T-cell (primary cell): ENCODE measurements around the gene ENTPD6. TPM values are rescaled to one million over a fixed set of nuclear protein-coding genes. Genes with fewer than 3 reads are reported as not detected.
"Not testable (repeated sequence)": the region's sequence is repeated elsewhere in the genome, so short reads cannot be mapped to it uniquely, and the experiment has no call there.

Experiments
- ATAC-seq, 4 experiments: fragments of 200-7000 bp in 3 of 4; fragments of 150-1000 bp in 1 of 4; cut with Tn5 transposase; replicated peaks in 1 of 4; 1 replicate in 3 of 4; 2 replicates in 1 of 4; pipeline ENCODE4 v1.10.0; 2021; ENCODE audit warnings: moderate library complexity in 3 of 4, mild to moderate bottlenecking in 2 of 4, moderate number of reproducible peaks in 1 of 4
- CTCF ChIA-PET, 2 donors: fragments of 300-600 bp; sonication (Branson Sonifier 250); formaldehyde crosslinking; loops; one replicate each; lab custom pipeline; 2022; ENCODE audit warnings: antibody characterized with exemption in 2 of 2; lab: Charles Lee
- POLR2A ChIA-PET, 2 donors: fragments of 300-600 bp; sonication (Branson Sonifier 250); formaldehyde crosslinking; loops; one replicate each; lab custom pipeline; 2022; ENCODE audit warnings: antibody characterized with exemption in 2 of 2; lab: Charles Lee
- DNase-seq, 35 experiments: peaks; one replicate each; pipeline versions ENCODE4 v3.0.0 to v3.0.0-alpha.2; 2013 to 2023
- H3K27ac ChIP-seq: one replicate; pipeline ENCODE4 v1.5.1; 2013; ENCODE audit warnings: low read length
- H3K27me3 ChIP-seq, 2 experiments: replicated peaks in 1 of 2; 1 replicate in 1 of 2; 2 replicates in 1 of 2; pipeline versions ENCODE4 v1.6.1 to v1.7.0; 2013; ENCODE audit warnings: low read length in 1 of 2, mixed read lengths in 1 of 2; ENCODE audit not compliant: control insufficient read depth in 2 of 2, insufficient read depth in 2 of 2; ENCODE audit errors: extremely low read depth in 1 of 2
- H3K36me3 ChIP-seq, 2 donors: 1 replicate in 1 of 2; 2 replicates in 1 of 2; pipeline versions ENCODE4 v1.6.1 to v1.7.0; 2013; ENCODE audit warnings: low read length in 1 of 2; ENCODE audit not compliant: control insufficient read depth in 2 of 2, insufficient read depth in 1 of 2; ENCODE audit errors: extremely low read depth in 1 of 2
- H3K4me1 ChIP-seq, 2 experiments: 1 replicate in 1 of 2; 2 replicates in 1 of 2; pipeline versions ENCODE4 v1.6.1 to v1.7.0; 2013; ENCODE audit warnings: low read length in 2 of 2, mixed read lengths in 1 of 2; ENCODE audit not compliant: insufficient read depth in 2 of 2, control insufficient read depth in 1 of 2; ENCODE audit errors: extremely low read depth in 1 of 2
- H3K4me3 ChIP-seq, 2 donors: 1 replicate in 1 of 2; 2 replicates in 1 of 2; pipeline versions ENCODE4 v1.5.1 to v1.7.0; 2013; ENCODE audit warnings: mild to moderate bottlenecking in 2 of 2, low read length in 1 of 2, moderate library complexity in 1 of 2; ENCODE audit not compliant: control insufficient read depth in 1 of 2; ENCODE audit errors: extremely low read depth in 1 of 2
- H3K9me3 ChIP-seq: 2 replicates; pipeline ENCODE4 v1.7.0; 2013
- H3K27ac Mint-ChIP-seq, 2 donors: one replicate each; pipeline ENCODE4 v1.8.0; 2020 to 2021; ENCODE audit warnings: mild to moderate bottlenecking in 2 of 2, mixed read lengths in 2 of 2
- H3K27me3 Mint-ChIP-seq, 2 donors: one replicate each; pipeline ENCODE4 v1.8.0; 2021 to 2022; ENCODE audit warnings: mixed read lengths in 2 of 2
- H3K36me3 Mint-ChIP-seq: one replicate; pipeline ENCODE4 v1.8.0; 2021; ENCODE audit warnings: mixed read lengths
- H3K4me1 Mint-ChIP-seq, 3 donors: one replicate each; pipeline ENCODE4 v1.8.0; 2020 to 2022; ENCODE audit warnings: mixed read lengths in 3 of 3, mild to moderate bottlenecking in 1 of 3
- H3K4me3 Mint-ChIP-seq, 3 donors: one replicate each; pipeline ENCODE4 v1.8.0; 2020 to 2022; ENCODE audit warnings: mild to moderate bottlenecking in 3 of 3, mixed read lengths in 3 of 3, moderate library complexity in 3 of 3
- H3K9me3 Mint-ChIP-seq, 3 donors: one replicate each; pipeline ENCODE4 v1.8.0; 2020 to 2022; ENCODE audit warnings: mixed read lengths in 3 of 3
- WGBS: methylation state at CpG from one replicate; pipeline ENCODE4 v1.1.5; 2013; ENCODE audit warnings: missing lambda C conversion rate; ENCODE audit not compliant: insufficient coverage; 5-methylcytosine and 5-hydroxymethylcytosine counted together
- total RNA-seq, 35 experiments: library from RNA in 6 of 35; stranded (reverse) in 6 of 35; fragments of 120-200 nt in 1 of 35; gene quantifications; one replicate each; pipeline versions ENCODE4 v1.2.1 to v1.2.4 and lab custom pipeline; 2013 to 2026

Gene ENTPD6
- total RNA-seq, 5 donors from 2014 or later (not counting 1 experiment from before 2014, with no cell fraction given): 80.5 to 102 (median 90.9) TPM

DNA sequence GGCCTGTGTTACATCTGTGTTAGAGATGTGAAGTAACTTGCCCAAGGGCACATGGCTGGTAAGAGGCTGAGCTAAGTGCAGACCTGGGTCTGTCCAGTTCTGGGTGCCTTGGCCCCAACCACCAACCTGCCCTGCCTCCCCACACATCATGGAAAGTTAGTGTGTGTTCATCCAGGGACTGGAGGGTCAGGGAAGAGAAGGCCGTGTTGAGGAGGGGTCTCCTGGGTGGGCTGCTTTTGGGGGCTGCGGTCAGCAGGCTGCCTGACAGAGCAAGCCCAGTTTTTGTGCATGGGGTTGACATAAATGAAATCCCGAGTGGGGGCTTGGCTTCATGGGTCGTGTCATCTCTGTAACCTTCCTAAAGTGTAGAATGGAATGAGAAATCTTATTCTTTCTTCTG, 63.3 kb downstream of the ENTPD6 start:
- Histone ChIP-seq H3K9me3 (no peaks in the 10 kb centered on the region), H3K4me1 (peaks cover 36 to 37% of the 10 kb centered on the region in 2 experiments), H3K27me3 (no peaks in the 10 kb centered on the region), H3K27ac (no peak overlapping the region), H3K36me3 (peaks cover 0 to 6% of the 10 kb centered on the region in 2 donors), H3K4me3 (peak overlapping the region in 1 of 2 donors; percentile 10)
- ChIA-PET CTCF (no interaction called here), POLR2A (interaction anchor here (0.6 kb wide), 2 partner anchors 120 to 126 kb away, joined by 3 to 4 read pairs; no protein-coding TSS in a partner anchor)
- H3K4me1 Mint-ChIP-seq: peaks cover 36 to 70% (median 55%) of the 10 kb centered on the region in 3 donors
- peaks cover 32% of the 10 kb centered on the region for H3K36me3 Mint-ChIP-seq
- H3K9me3 Mint-ChIP-seq: peaks cover 0 to 4% (median 3%) of the 10 kb centered on the region in 3 donors
- no peak for ATAC-seq
- 98% methylated on average over 4 of the region's 4 CpGs for WGBS
- peak overlapping the region; percentile 19 to 91 for H3K27ac Mint-ChIP-seq
- peak overlapping the region in 1 of 3 donors; percentile 32 for H3K4me3 Mint-ChIP-seq
- DNase-seq: no peak
- H3K27me3 Mint-ChIP-seq: no peaks in the 10 kb centered on the region

- Mint-ChIP-seq H3K27ac (peak overlapping the region; percentile 50 to 91), H3K4me3 (peak overlapping the region in 1 of 3 donors; percentile 54), H3K36me3 (peaks cover 32% of the 10 kb centered on the region), H3K9me3 (peaks cover 0 to 4% (median 3%) of the 10 kb centered on the region in 3 donors), H3K4me1 (peaks cover 36 to 70% (median 55%) of the 10 kb centered on the region in 3 donors), H3K27me3 (no peaks in the 10 kb centered on the region)
- ATAC-seq (peak in 2 of 4 experiments; percentile 9 to 42), DNase-seq (no peak)
- ChIA-PET CTCF (no interaction called here), POLR2A (no interaction called here)
- Histone ChIP-seq H3K36me3 (peaks cover 0 to 6% of the 10 kb centered on the region in 2 donors), H3K27ac (no peak overlapping the region), H3K4me1 (peaks cover 36 to 37% of the 10 kb centered on the region in 2 experiments), H3K27me3 (no peaks in the 10 kb centered on the region), H3K4me3 (no peak overlapping the region), H3K9me3 (no peaks in the 10 kb centered on the region)
- 20% methylated on average over 1 of the region's 12 CpGs for WGBS
Observed at GRCh38 chr20:25259358-25259757, 63.8 kb downstream of the ENTPD6 start.

GRCh38 chr20:25259788-25260254, 64.3 kb downstream of the ENTPD6 start:
- H3K4me3 Mint-ChIP-seq: peak overlapping the region in 1 of 3 donors; percentile 54
- no peaks in the 10 kb centered on the region for H3K27me3 Mint-ChIP-seq
- WGBS: 80% methylated on average over 5 of the region's 9 CpGs
- CTCF ChIA-PET: interaction anchor here in 1 of 2 donors (0.9 kb wide), 1 partner anchor 265 kb away, joined by 3 read pairs; no protein-coding TSS in a partner anchor
- no peaks in the 10 kb centered on the region for H3K27me3 ChIP-seq
- H3K27ac Mint-ChIP-seq: peak overlapping the region; percentile 50 to 91
- H3K36me3 ChIP-seq: peaks cover 0 to 6% of the 10 kb centered on the region in 2 donors
- no peak overlapping the region for H3K27ac ChIP-seq
- peaks cover 0 to 4% (median 3%) of the 10 kb centered on the region in 3 donors for H3K9me3 Mint-ChIP-seq
- H3K4me1 Mint-ChIP-seq: peaks cover 32 to 66% (median 55%) of the 10 kb centered on the region in 3 donors
- ATAC-seq (peak; percentile 46 to 85 (median 64)), DNase-seq (peak in 24 of 35 experiments; percentile 9 to 63 (median 26))
- H3K4me3 ChIP-seq: peak overlapping the region in 1 of 2 donors; percentile 44
- POLR2A ChIA-PET: no interaction called here
- H3K9me3 ChIP-seq: no peaks in the 10 kb centered on the region
- peaks cover 36 to 37% of the 10 kb centered on the region in 2 experiments for H3K4me1 ChIP-seq
- peaks cover 37% of the 10 kb centered on the region for H3K36me3 Mint-ChIP-seq

GRCh38 chr20:25260770-25261437, 65.4 kb downstream of the ENTPD6 start:
- Mint-ChIP-seq H3K4me1 (peaks cover 32 to 59% (median 55%) of the 10 kb centered on the region in 3 donors), H3K27ac (peak overlapping the region; percentile 55 to 91), H3K4me3 (peak overlapping the region in 2 of 3 donors; percentile 60 to 65), H3K36me3 (peaks cover 38% of the 10 kb centered on the region)
- WGBS: 74% methylated on average over 8 of the region's 16 CpGs
- H3K9me3 Mint-ChIP-seq, H3K36me3 ChIP-seq, H3K9me3 ChIP-seq, H3K27ac ChIP-seq, H3K4me3 ChIP-seq, ATAC-seq, H3K27me3 ChIP-seq, H3K27me3 Mint-ChIP-seq: not testable (repeated sequence)
- peaks cover 36 to 37% of the 10 kb centered on the region in 2 experiments for H3K4me1 ChIP-seq
- CTCF ChIA-PET: interaction anchor here in 1 of 2 donors (0.8 to 0.9 kb wide), 2 partner anchors 13 to 266 kb away, joined by 3 to 4 read pairs; partner anchors contain the start of gene PYGB
- POLR2A ChIA-PET: interaction anchor here in 1 of 2 donors (0.6 kb wide), 1 partner anchor 1187 kb away, joined by 3 read pairs; no protein-coding TSS in a partner anchor
- peak in 32 of 35 experiments; percentile 17 to 77 (median 48) for DNase-seq

- 91% methylated on average over 9 of the region's 11 CpGs for WGBS
- Histone ChIP-seq H3K4me3 (no peak overlapping the region), H3K9me3 (no peaks in the 10 kb centered on the region), H3K4me1 (peaks cover 0 to 6% of the 10 kb centered on the region in 2 experiments), H3K36me3 (peaks cover 12 to 47% of the 10 kb centered on the region in 2 donors), H3K27me3 (no peaks in the 10 kb centered on the region), H3K27ac (no peak overlapping the region)
- peaks cover 0 to 10% (median 6%) of the 10 kb centered on the region in 3 donors for H3K4me1 Mint-ChIP-seq
- CTCF ChIA-PET: no interaction called here
- no peak overlapping the region for H3K4me3 Mint-ChIP-seq
- H3K36me3 Mint-ChIP-seq: peaks cover 47% of the 10 kb centered on the region
- POLR2A ChIA-PET: no interaction called here
- H3K9me3 Mint-ChIP-seq: no peaks in the 10 kb centered on the region
- ATAC-seq (no peak), DNase-seq (peak in 2 of 35 experiments; percentile 1 to 3)
- no peaks in the 10 kb centered on the region for H3K27me3 Mint-ChIP-seq
- no peak overlapping the region for H3K27ac Mint-ChIP-seq
Observed at GRCh38 chr20:25269057-25269832, 73.7 kb downstream of the ENTPD6 start.

- Mint-ChIP-seq H3K4me3 (no peak overlapping the region), H3K36me3 (peaks cover 45% of the 10 kb centered on the region), H3K27ac (no peak overlapping the region), H3K9me3 (no peaks in the 10 kb centered on the region), H3K4me1 (peaks cover 0 to 10% (median 6%) of the 10 kb centered on the region in 3 donors), H3K27me3 (no peaks in the 10 kb centered on the region)
- Histone ChIP-seq H3K36me3 (peaks cover 12 to 52% of the 10 kb centered on the region in 2 donors), H3K27me3 (no peaks in the 10 kb centered on the region), H3K9me3 (no peaks in the 10 kb centered on the region), H3K4me3 (no peak overlapping the region), H3K27ac (no peak overlapping the region), H3K4me1 (peaks cover 0 to 6% of the 10 kb centered on the region in 2 experiments)
- DNase-seq: peak in 1 of 35 experiments; percentile 7
- ATAC-seq: no peak
- 100% methylated on average over 3 of the region's 6 CpGs for WGBS
- ChIA-PET POLR2A (no interaction called here), CTCF (no interaction called here)
Observed at GRCh38 chr20:25269833-25270170, 74.3 kb downstream of the ENTPD6 start.
